ENCODE data around the gene RTKN.
"Not testable (repeated sequence)": the region's sequence is repeated elsewhere in the genome, so short reads cannot be mapped to it uniquely, and the experiment has no call there.

The RTKN gene

GRCh38 chr2:74441690-74442482 is at the start of gene RTKN:
Gene RTKN, minus strand, starts transcription at chr2:74441937. Its CDS starts 121 bp downstream, at chr2:74441816.
- no peak for DNase-seq (ENCODE audit: low read depth)

- DNase-seq (ENCODE audit: low read depth) = no peak
These were observed 48.2 kb upstream of the RTKN start for GRCh38 chr2:74489906-74490305.

- no peak for DNase-seq (ENCODE audit: low read depth)
These were observed 47.1 kb upstream of the RTKN start for GRCh38 chr2:74488643-74489481.

- DNase-seq (ENCODE audit: low read depth) = no peak
These were observed 44.4 kb upstream of the RTKN start for GRCh38 chr2:74486141-74486540.

- DNase-seq (ENCODE audit: low read depth) = not testable (repeated sequence)
These were observed 42.0 kb upstream of the RTKN start for GRCh38 chr2:74483675-74484164.

- DNase-seq (ENCODE audit: low read depth) = peak; percentile 89
These were observed 41.3 kb upstream of the RTKN start, which contains the start of the genes CCDC142 and TTC31 for GRCh38 chr2:74482801-74483674. Gene CCDC142, minus strand, starts transcription at chr2:74482998. Its CDS starts 161 bp downstream, at chr2:74482837. Gene TTC31, plus strand, starts transcription at chr2:74483081. Its CDS starts 15 bp downstream, at chr2:74483096.

- peak; percentile 37 for DNase-seq (ENCODE audit: low read depth)
These were observed 40.4 kb upstream of the RTKN start for GRCh38 chr2:74481961-74482800.

- DNase-seq (ENCODE audit: low read depth) = no peak
These were observed 39.7 kb upstream of the RTKN start for GRCh38 chr2:74481431-74481830.

- no peak for DNase-seq (ENCODE audit: low read depth)
These were observed 33.2 kb upstream of the RTKN start for GRCh38 chr2:74474899-74475298.

- no peak for DNase-seq (ENCODE audit: low read depth)
These were observed 32.7 kb upstream of the RTKN start for GRCh38 chr2:74474481-74474880.

GRCh38 chr2:74472945-74473258 is 31.2 kb upstream of the RTKN start:
- no peak for DNase-seq (ENCODE audit: low read depth)

- DNase-seq (ENCODE audit: low read depth) = peak; percentile 93
These were observed 30.6 kb upstream of the RTKN start, which contains the start of gene MRPL53 for GRCh38 chr2:74472086-74472944. Gene MRPL53, minus strand, starts transcription at chr2:74472680. Its CDS starts 20 bp downstream, at chr2:74472660.

GRCh38 chr2:74471332-74472065 is 29.8 kb upstream of the RTKN start:
- DNase-seq (ENCODE audit: low read depth) = no peak

- DNase-seq (ENCODE audit: low read depth) = not testable (repeated sequence)
These were observed 29.0 kb upstream of the RTKN start for GRCh38 chr2:74470742-74471141.

GRCh38 chr2:74464406-74464805 is 22.7 kb upstream of the RTKN start:
- DNase-seq (ENCODE audit: low read depth) = no peak

- no peak for DNase-seq (ENCODE audit: low read depth)
These were observed 21.0 kb upstream of the RTKN start for GRCh38 chr2:74462786-74463105.

GRCh38 chr2:74462054-74462785 is 20.5 kb upstream of the RTKN start:
- no peak for DNase-seq (ENCODE audit: low read depth)

GRCh38 chr2:74461187-74462053 is 19.7 kb upstream of the RTKN start:
- no peak for DNase-seq (ENCODE audit: low read depth)

Measured in T-helper 22 cell (primary cell).